PFSK-1 (cell line): Measurements from ENCODE around the gene ZNRF4.

Experiments used
- POLR2AphosphoS5 ChIP-seq: IDR thresholded peaks from 2 replicates; pipeline ENCODE4 v1.6.1; 2012; ENCODE audit warnings: low read depth, mild to moderate bottlenecking, control low read depth, low read length, moderate library complexity
- TAF1 ChIP-seq: IDR thresholded peaks from 2 replicates; pipeline ENCODE4 v1.6.1; 2012; ENCODE audit warnings: low read length, control low read depth, borderline replicate concordance; ENCODE audit not compliant: insufficient read depth

DNA sequence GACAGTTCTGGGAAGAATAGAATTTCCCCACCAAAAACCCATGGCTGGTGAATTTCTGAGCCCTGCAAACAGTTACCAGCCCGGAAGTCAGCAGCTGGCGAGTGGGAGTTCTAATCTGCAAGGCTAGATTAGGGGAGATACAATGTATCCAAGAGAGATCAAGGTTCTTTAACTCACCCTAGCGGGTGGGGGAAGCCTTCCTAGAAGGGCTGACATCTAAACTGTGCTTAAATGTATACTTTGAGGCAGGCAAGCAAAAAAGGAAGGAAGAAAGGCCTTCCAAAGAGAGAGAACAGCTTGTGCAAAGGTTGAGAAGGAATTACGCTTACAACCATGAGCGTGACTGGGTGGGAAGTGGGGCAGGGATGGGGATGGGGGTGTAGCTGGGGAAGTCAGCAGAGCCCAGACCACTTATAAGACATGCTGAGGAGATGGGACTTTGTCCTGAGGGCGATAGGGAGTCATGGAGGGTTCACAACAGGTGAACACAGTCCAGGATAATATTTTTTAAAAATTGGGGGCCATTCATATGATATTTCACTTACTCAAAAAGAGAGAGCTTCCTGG lies 20.8 kb upstream of the ZNRF4 start:
- TF ChIP-seq POLR2AphosphoS5 = no peak
- TF ChIP-seq TAF1 = no peak
